Measurements from ENCODE around the gene METTL18.

GRCh38 chr1:169812131-169812530, 17.4 kb upstream of the METTL18 start:
- TF ChIP-seq CTCF (IDR thresholded peaks at IDR 0.05) (no peak), POLR2A (IDR thresholded peaks at IDR 0.05) (no peak)

All from prostate gland (tissue), 2 donors.